Activated CD8-positive, alpha-beta memory T cell treated with anti-CD3 and anti-CD28 coated beads for 24 hours (primary cell): ENCODE measurements around the gene RAPGEF2.
"Not testable (repeated sequence)": the region's sequence is repeated elsewhere in the genome, so short reads cannot be mapped to it uniquely, and the experiment has no call there.

Experiments used
- DNase-seq: peaks from one replicate; pipeline ENCODE4 v3.0.0-alpha.2; 2020

The RAPGEF2 gene

GRCh38 chr4:159284733-159285132, 181.9 kb downstream of the RAPGEF2 start:
- no peak for DNase-seq

DNA sequence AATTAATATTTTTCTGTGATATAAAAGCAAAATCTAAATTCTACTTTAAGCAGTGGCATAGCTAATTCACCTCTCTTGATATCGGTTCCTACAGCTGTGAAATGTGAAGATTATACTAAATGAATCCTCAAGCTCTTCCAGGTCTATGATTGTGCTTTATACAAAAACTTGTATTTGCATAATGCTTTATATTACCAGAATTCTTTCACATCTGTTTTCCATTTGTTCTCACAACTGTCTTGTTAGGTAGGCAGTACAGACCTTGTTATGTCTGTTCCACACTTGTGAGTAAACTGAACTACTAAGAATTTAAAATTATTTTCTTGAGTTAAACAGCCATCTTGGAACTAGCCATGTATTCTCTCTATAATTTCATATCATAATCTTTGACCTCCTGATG, 184.9 kb downstream of the RAPGEF2 start:
- no peak for DNase-seq

DNA sequence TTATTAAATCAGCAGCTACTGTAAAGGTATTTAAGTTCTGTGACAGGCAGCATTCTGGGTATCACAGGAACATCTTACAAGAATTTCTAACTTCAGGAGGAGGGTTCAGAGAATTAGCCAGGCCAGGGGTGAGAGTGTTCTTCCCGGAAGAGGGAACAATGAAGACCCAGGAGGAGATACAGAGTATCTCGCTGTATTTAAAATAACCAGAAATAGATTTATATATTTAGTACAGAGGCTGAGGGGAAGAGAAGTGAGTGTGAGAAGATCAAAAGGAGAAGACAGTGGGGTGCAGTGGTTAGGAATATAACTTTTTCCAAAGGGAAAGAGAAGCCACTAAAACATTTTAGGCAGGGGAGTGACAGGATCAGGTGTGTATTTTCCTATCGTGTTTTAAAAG, 186.8 kb downstream of the RAPGEF2 start:
- no peak for DNase-seq

DNA sequence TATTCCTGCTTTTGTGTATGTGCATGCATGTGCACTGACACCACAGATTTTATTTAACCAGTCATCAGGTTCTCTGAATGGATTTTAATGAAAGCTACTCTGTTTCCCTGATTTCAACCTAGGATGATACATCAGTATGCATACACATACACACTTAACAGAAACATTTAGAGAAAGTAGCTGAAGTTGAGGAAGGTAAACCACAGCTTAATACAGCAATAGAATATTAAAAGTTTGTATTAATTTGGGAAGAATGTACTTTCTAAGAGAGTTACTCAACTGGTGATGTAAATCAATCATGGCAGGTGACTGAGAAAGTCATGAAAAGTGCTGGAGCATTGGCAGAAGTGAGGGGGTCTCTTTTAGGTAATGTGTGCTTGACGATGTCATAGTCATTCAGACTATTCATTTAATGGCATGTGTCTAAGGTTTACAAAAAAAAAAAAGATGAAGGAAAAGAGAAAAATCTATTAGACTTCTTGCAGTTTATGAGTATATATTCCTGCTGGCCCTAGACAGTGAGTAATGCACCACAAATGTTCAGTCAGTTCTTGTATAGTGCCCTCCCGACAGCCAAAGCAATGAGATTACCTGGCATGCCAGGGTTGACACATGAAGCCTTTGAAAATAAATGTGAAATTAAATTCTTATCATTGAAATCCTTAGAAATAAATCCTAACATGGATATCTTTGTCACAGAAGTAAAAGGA, 187.6 kb downstream of the RAPGEF2 start:
- DNase-seq = no peak

DNA sequence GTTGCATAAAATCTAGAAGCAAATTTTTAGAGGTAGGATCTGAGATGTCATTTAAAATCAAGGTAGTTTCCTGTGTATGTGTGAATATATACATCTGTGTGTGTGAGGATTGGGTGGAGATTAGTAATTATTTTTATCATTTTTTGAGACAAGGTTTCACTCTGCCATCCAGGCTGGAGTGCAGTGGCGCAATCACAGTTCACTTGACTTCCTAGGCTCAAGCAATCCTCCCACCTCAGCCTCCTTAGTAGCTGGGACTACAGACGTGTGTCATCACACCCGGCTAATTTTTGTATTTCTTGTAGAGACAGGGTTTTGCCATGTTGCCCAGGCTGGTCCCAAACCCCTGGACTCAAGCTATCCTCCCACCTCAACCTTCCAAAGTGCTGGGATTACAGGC, 188.3 kb downstream of the RAPGEF2 start:
- no peak for DNase-seq

- no peak for DNase-seq
Observed at GRCh38 chr4:159292137-159292896, 189.4 kb downstream of the RAPGEF2 start.

DNA sequence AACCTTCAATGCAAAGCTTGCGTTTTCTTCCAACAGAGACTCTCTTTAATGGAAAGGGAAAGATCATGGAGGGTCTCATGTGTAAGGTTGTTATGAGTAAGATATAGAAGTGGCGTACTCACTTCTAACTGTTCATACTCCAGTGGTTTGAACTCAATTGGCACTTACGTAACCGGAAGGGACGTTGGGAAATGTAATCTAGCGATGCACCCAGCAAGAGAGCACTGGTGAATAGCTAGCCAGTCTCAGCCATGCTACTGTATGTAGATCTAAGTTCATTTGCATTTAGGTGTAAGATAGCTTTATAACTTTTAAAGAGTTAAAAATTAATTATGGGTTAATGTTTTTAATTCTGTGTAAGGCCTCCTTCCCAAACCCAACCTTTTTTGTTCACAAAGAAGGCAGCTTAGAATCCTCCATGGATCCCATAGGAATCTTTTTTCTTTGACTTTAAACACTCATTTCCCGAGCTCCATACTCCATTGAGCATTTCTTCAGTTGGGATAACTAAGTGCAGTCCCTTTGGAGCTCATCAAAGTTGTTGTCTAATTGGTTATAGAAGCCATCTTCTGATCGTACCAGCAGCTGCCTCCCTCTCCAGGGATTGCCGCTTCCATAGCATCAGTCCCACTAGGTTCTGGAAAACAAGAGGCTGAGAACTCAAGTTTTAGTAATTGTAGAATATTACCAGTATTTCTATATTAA, 191.1 kb downstream of the RAPGEF2 start:
- DNase-seq = no peak

GRCh38 chr4:159296061-159296460, 193.2 kb downstream of the RAPGEF2 start:
- DNase-seq = no peak

DNA sequence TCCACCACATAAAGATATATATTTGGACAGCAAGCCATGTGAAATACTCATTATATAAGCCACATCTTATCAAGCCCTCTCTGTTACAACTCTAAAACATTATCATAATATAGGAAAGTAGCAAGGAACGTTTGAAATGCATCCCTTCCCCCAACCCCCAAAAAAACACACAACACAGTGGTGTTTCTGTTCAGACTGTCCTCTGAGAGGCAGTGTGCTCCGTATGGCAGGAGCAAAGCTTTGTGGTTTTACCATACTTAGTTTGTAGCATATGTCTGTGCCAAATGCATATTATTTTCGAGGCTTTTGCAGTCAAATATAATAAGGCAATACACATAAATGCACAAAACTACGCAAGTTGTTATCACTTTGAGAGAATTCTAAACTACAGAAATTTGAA, 194.2 kb downstream of the RAPGEF2 start:
- no peak for DNase-seq

DNA sequence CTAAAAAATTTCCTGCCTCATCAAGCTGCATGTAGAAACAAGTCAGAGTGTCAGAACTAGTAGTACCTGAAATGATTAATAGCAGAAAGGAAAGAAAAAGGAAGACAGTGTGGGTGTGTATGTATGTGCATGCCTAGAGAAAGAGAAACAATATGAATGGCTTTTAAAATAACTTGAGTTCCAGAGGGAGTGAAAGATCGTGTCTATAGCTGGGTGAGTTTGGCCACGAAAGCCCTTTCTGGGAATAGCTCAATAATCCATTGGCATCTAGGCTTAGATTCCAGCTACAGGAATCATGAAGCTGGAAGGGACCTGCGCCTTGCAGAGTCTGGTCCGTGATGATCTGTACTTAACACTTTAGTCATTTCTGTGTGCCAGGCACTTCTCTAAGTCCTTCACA, 195.6 kb downstream of the RAPGEF2 start:
- no peak for DNase-seq

GRCh38 chr4:159303435-159303834, 200.6 kb downstream of the RAPGEF2 start:
- no peak for DNase-seq

- DNase-seq = no peak
Observed at GRCh38 chr4:159305129-159305528, 202.2 kb downstream of the RAPGEF2 start.

DNA sequence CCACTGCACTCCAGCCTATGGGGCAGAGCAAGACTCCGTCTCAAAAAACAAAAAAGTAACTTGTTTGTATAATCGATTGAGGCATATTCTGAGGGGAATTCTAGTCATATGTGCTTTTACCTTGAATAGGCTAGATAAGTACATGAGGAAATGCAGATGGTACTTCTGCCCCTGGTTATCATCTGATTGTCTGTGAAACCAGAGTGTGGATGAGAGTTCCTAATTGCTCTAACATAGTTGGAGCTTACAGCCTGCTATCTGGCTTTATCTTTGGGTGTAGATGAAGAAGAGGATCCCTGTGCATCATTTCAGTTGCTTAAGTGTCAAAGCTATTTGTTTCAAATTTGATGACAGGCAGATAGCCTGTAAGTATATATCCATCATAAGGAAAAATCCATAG, 205.1 kb downstream of the RAPGEF2 start:
- DNase-seq = no peak

DNA sequence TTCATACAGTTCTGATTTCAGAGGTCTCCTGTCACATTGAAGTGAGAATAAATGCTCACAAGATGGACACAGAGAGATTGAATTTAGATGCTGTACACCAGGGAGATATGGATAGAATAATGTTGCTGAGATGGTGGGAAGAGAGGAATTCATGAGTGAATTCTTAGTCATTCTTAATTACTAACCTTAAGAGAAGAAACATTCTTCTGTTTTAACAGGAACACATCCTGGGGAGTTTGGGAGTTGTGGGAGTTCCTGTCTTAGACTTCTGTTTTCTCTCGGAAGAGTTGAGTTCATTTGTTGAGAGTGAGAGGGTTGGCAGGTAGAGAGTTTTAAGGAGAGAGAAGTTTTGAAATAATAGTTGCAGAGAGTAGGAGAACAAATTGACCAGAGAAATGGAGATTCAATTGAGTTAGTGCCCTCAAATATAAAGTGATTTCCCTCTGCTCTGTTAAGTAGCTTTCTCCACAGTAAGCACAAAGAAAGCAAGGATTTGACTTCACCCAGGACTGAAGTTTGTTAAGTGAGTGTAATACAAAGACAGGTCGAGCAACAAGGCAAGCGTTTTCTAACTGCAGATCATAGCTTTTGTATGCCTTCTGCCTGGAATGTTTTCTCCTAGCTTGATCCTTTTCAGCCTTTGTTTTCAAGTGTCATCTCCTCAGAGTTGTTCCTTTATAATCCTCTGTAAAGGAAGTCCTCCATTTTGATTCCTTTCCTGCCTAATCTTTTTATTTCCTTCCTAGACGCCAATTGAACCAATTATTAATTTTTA, 205.9 kb downstream of the RAPGEF2 start:
- no peak for DNase-seq

- DNase-seq = no peak
Observed at GRCh38 chr4:159312236-159312635, 209.4 kb downstream of the RAPGEF2 start.

DNA sequence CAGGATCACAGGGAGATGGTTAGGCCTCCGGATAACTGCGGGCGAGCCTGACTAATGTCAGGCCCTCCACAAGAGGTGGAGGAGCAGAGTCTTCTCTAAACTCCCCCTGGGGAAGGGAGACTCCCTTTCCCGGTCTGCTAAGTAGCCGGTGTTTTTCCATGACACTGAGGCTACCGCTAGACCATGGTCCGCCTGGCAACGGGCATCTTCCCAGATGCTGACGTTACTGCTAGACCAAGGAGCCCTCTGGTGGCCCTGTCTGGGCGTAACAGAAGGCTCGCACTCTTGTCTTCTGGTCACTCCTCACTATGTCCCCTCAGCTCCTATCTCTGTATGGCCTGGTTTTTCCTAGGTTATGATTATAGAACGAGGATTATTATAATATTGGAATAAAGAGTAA, 213.0 kb downstream of the RAPGEF2 start:
- not testable (repeated sequence) for DNase-seq

DNA sequence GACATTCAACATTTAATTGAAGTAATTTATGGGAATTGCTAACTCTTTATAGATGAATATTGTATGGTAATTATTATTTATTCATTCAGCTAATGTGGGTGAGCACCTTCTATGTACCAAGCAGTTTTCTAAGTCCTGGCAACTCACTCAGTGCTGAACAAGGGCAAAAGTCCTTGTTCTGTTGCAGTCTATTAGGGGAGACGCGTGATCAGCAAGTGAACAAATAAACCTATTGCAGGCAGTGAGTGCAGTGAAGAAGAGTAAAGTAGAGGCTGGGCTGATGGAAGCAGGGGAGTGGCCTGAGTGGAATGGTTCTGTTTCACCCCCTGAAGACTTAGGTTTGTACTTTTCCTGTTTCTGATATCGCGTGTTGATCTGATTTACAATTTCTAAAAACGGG, 214.3 kb downstream of the RAPGEF2 start:
- DNase-seq = no peak

GRCh38 chr4:159319027-159319426, 216.1 kb downstream of the RAPGEF2 start:
- no peak for DNase-seq

DNA sequence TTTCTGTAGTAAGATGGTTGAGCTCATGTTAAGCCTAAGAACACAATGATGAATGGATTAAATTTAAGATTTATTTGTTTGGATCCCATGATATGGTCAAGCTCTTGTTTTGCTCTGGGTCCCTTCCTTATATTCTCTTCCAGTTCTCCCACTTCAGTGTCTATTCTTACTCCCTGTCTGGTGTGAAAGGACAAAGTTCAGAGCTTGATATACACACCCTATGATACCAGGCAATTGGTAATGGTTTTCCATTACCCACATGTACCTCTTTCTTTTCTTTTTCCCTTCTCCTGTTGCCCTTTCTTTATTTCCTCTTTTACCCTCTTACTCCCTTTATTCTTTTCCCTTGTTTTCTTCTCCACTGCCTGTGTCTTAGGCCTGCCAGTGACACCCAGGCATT, 223.6 kb downstream of the RAPGEF2 start:
- no peak for DNase-seq

GRCh38 chr4:159328766-159329165, 225.9 kb downstream of the RAPGEF2 start:
- DNase-seq = no peak

GRCh38 chr4:159334461-159334860, 231.6 kb downstream of the RAPGEF2 start:
- DNase-seq = no peak

DNA sequence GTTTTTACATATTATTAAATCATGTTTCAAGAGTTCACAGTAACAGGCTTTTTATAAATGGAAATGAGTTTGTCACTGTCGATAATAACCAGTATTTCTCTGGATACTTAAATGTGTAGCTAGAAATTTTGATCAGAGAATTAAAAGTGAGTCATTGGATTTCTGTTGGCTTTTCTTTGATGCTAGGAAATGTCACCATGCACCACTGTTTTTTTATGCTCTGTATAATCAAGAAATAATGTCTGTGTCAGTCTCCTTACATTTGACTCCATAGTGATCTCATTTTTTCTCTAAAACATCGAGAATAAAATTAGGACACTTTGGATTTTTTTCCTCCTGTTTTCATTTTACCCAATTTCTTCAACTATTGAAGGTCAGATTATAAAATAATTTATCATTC, 234.2 kb downstream of the RAPGEF2 start:
- no peak for DNase-seq

DNA sequence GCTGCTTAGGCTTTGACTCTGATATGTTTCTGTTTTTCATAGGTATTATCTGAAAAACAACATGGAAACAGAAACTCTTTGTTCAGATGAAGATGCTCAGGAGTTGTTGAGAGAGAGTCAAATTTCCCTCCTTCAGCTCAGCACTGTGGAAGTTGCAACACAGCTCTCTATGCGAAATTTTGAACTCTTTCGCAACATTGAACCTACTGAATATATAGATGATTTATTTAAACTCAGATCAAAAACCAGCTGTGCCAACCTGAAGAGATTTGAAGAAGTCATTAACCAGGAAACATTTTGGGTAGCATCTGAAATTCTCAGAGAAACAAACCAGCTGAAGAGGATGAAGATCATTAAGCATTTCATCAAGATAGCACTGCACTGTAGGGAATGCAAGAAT, 238.6 kb downstream of the RAPGEF2 start:
- no peak for DNase-seq
